ENCODE results near the gene URB2. TPM values are rescaled to one million over a fixed set of nuclear protein-coding genes. Genes with fewer than 3 reads are reported as not detected.

Gene URB2
- total and polyA plus RNA-seq, 2 donors (not counting 3 experiments of a cell fraction or from before 2014, with no cell fraction given): 4.7 to 12.4 TPM

DNA sequence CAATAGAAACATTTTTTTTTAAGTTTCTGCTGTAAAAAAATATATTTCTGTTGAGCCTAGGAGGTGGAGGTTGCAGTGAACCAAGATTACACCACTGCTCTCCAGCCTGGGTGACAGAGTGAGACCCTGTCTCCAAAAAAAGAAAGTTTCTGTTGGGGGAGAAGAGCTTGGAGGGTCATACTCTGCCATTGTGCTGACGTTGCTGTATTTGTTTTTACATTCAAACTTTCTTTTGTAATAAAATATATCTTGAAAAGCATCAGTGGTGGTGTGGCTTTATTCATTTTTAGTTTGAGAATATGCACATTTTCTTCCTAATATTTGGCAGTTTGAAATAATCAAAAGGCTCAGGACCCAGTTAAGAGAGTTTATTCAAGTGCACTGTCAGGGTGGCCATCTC lies 64.6 kb downstream of the URB2 start:
- TF ChIP-seq POLR2AphosphoS5 (IDR thresholded peaks at IDR 0.05; ENCODE audit: insufficient read depth, low read depth, low read length) (no peak), GATA2 (IDR thresholded peaks at IDR 0.05; ENCODE audit: insufficient read depth, insufficient read length, low read depth, low read length) (no peak), EZH2 (IDR thresholded peaks at IDR 0.05; ENCODE audit: borderline replicate concordance, low read depth, low read length, severe bottlenecking) (no peak), MYC (IDR thresholded peaks at IDR 0.05; ENCODE audit: low read depth, low read length) (no peak), FOS (IDR thresholded peaks at IDR 0.05; ENCODE audit: borderline replicate concordance, insufficient read depth, low read length) (no peak), POLR2A (IDR thresholded peaks at IDR 0.05; ENCODE audit: low read depth, low read length) (no peak), JUN (IDR thresholded peaks at IDR 0.05; ENCODE audit: borderline replicate concordance, insufficient read depth, insufficient read length, low read depth) (no peak)
- TF ChIP-seq, protein P1, sequence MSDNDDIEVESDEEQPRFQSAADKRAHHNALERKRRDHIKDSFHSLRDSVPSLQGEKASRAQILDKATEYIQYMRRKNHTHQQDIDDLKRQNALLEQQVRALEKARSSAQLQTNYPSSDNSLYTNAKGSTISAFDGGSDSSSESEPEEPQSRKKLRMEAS (IDR thresholded peaks at IDR 0.05; ENCODE audit: insufficient read depth, insufficient read length): no peak
- TF ChIP-seq, protein P2, sequence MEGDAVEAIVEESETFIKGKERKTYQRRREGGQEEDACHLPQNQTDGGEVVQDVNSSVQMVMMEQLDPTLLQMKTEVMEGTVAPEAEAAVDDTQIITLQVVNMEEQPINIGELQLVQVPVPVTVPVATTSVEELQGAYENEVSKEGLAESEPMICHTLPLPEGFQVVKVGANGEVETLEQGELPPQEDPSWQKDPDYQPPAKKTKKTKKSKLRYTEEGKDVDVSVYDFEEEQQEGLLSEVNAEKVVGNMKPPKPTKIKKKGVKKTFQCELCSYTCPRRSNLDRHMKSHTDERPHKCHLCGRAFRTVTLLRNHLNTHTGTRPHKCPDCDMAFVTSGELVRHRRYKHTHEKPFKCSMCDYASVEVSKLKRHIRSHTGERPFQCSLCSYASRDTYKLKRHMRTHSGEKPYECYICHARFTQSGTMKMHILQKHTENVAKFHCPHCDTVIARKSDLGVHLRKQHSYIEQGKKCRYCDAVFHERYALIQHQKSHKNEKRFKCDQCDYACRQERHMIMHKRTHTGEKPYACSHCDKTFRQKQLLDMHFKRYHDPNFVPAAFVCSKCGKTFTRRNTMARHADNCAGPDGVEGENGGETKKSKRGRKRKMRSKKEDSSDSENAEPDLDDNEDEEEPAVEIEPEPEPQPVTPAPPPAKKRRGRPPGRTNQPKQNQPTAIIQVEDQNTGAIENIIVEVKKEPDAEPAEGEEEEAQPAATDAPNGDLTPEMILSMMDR (IDR thresholded peaks at IDR 0.05; ENCODE audit: extremely low read depth in 1 of 2, insufficient read depth in 1 of 2, low read depth in 1 of 2, low read length in 2 of 2): no peak
- Histone ChIP-seq H3K9me1 (replicated peaks; ENCODE audit: control insufficient read depth, extremely low read depth, insufficient read depth, low read length) (no peaks in the 10 kb centered on the region), H3K4me2 (ENCODE audit: insufficient read depth, low read length) (no peak overlapping the region), H3K27ac (ENCODE audit: insufficient read depth, low read depth, low read length) (no peak overlapping the region), H2AFZ (ENCODE audit: low read depth, low read length) (no peak overlapping the region), H3K4me3 (replicated peaks in 1 of 3; ENCODE audit: insufficient read depth in 1 of 3, low read depth in 1 of 3, low read length in 3 of 3) (no peak overlapping the region), H3K36me3 (ENCODE audit: control insufficient read depth in 2 of 2, extremely low read depth in 1 of 2, insufficient read depth in 2 of 2, low read length in 2 of 2) (no peaks in the 10 kb centered on the region), H3K4me1 (ENCODE audit: control insufficient read depth, extremely low read depth, insufficient read depth, low read length) (no peaks in the 10 kb centered on the region), H3K27me3 (ENCODE audit: control insufficient read depth in 2 of 2, insufficient read depth in 2 of 2, low read length in 2 of 2) (no peaks in the 10 kb centered on the region), H3K9ac (replicated peaks; ENCODE audit: extremely low read depth, insufficient read depth, low read length) (no peak overlapping the region), H4K20me1 (replicated peaks; ENCODE audit: control insufficient read depth, extremely low read depth, insufficient read depth, low read length) (no peaks in the 10 kb centered on the region), H3K9me3 (replicated peaks; ENCODE audit: control insufficient read depth, insufficient read depth, low read length) (no peaks in the 10 kb centered on the region), H3K79me2 (ENCODE audit: control insufficient read depth, insufficient read depth, low read length) (no peaks in the 10 kb centered on the region)
- intact Hi-C loops (cut with micrococcal nuclease): no loop called here
- BruUV-seq (replicated peaks): no TSS peak
- FAIRE-seq (no peak), DNase-seq (ENCODE audit: low read depth, low spot score) (no peak)
- ChIA-PET POLR2A (no interaction called here), CTCF (no interaction called here)
- dilution Hi-C loops (cut with MboI; ENCODE audit: extremely low pct_ligation_motif_present, low sequenced_read_pairs): no loop called here

Measured in endothelial cell of umbilical vein (primary cell).